PC-9 (cell line): ENCODE data around the gene TLX2.

Experiments used
- EZH2 ChIP-seq: fragments of 200-600 bp; sonication (generic); IDR thresholded peaks from 2 replicates; pipeline ENCODE4 v1.8.0; 2017; ENCODE audit warnings: antibody characterized with exemption, low read depth
- TF ChIP-seq, protein P1 (sequence below): fragments of 200-600 bp; sonication (generic); conservative IDR thresholded peaks from 2 replicates; pipeline ENCODE4 v1.6.1; 2017; ENCODE audit warnings: mixed run types, antibody characterized with exemption, mild to moderate bottlenecking, moderate library complexity

DNA sequence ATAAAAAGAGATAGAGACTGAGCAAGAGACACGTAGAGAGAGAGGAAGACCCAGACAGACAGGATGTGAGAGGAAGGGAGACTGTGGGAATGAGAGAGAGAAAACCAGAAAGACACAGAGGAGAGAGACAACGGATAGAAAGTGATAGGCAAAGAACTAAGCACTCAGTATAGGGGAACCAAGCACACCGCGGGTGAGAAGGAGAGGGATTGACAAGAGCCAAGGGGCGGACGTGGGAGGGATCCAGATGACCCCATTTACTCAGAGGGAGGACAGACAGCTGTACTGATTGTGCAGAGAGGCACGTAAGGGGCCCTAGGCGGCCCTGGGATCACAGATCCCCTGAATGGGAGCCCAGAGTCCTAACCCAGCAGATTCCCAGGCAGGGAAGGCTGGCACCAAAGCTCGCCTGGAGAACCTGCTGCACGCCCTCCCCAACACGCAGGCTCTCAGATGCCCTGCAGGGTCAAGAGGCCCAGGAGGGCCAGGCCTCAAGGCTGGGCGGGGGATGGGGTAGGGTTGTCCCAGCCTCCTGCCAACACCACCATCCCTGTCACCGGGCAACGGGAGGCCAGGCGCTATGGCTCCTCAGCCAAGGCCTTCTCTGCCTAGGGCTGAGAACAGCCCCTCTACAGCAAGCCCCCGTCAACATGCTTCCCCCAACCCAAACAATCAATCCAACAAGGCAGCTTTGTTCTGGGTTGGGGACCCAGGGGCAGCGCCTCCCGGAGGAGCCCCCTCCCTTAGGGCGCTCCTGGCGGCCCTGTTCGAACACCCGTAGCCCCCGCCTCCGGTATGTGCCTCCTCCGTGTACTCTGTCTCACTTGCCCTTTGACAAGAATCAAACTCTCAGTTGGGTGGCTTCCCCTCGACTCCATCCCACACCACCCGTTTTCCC, 38.9 kb downstream of the TLX2 start:
- TF ChIP-seq, protein P1, sequence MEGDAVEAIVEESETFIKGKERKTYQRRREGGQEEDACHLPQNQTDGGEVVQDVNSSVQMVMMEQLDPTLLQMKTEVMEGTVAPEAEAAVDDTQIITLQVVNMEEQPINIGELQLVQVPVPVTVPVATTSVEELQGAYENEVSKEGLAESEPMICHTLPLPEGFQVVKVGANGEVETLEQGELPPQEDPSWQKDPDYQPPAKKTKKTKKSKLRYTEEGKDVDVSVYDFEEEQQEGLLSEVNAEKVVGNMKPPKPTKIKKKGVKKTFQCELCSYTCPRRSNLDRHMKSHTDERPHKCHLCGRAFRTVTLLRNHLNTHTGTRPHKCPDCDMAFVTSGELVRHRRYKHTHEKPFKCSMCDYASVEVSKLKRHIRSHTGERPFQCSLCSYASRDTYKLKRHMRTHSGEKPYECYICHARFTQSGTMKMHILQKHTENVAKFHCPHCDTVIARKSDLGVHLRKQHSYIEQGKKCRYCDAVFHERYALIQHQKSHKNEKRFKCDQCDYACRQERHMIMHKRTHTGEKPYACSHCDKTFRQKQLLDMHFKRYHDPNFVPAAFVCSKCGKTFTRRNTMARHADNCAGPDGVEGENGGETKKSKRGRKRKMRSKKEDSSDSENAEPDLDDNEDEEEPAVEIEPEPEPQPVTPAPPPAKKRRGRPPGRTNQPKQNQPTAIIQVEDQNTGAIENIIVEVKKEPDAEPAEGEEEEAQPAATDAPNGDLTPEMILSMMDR: no peak
- no peak for TF ChIP-seq EZH2
